ACC112 (cell line): Measurements from ENCODE around the gene MYT1.
"Not testable (repeated sequence)": the region's sequence is repeated elsewhere in the genome, so short reads cannot be mapped to it uniquely, and the experiment has no call there.

Experiments
- H2AFZ ChIP-seq: fragments of 200-600 bp; sonication (generic); one replicate; pipeline ENCODE4 v1.6.0; 2017; ENCODE audit warnings: antibody characterized with exemption, low read length; ENCODE audit not compliant: unreplicated experiment
- H3K27ac ChIP-seq: fragments of 200-600 bp; sonication (generic); 2 replicates; pipeline ENCODE4 v1.5.1; 2014; ENCODE audit warnings: low read depth, mild to moderate bottlenecking, antibody characterized with exemption, low read length, moderate library complexity
- H3K27me3 ChIP-seq: fragments of 200-600 bp; sonication (generic); 2 replicates; pipeline ENCODE4 v1.6.1; 2014; ENCODE audit warnings: mild to moderate bottlenecking, antibody characterized with exemption, low read length, moderate library complexity, mixed read lengths; ENCODE audit not compliant: insufficient read depth
- H3K36me3 ChIP-seq: fragments of 200-600 bp; sonication (generic); 2 replicates; pipeline ENCODE4 v1.6.1; 2016; ENCODE audit warnings: mild to moderate bottlenecking, antibody characterized with exemption, low read length, moderate library complexity, mixed read lengths; ENCODE audit not compliant: insufficient read depth
- H3K4me1 ChIP-seq: fragments of 200-600 bp; sonication (generic); one replicate; pipeline ENCODE4 v1.6.1; 2016; ENCODE audit warnings: low read length, mixed read lengths; ENCODE audit not compliant: insufficient read depth, unreplicated experiment, control insufficient read depth
- H3K4me3 ChIP-seq: fragments of 200-600 bp; sonication (generic); 2 replicates; pipeline ENCODE4 v1.5.1; 2014; ENCODE audit warnings: mild to moderate bottlenecking, low read depth, low read length
- H3K79me2 ChIP-seq: fragments of 200-600 bp; sonication (generic); one replicate; pipeline ENCODE4 v1.6.0; 2016; ENCODE audit warnings: low read length; ENCODE audit not compliant: control insufficient read depth, unreplicated experiment, insufficient read depth

Gene MYT1

GRCh38 chr20:64129146-64129782 is 35.0 kb upstream of the MYT1 start:
- Histone ChIP-seq H3K4me3 (no peak overlapping the region), H3K27me3 (peaks cover 7% of the 10 kb centered on the region), H3K4me1 (no peaks in the 10 kb centered on the region), H3K36me3 (no peaks in the 10 kb centered on the region), H3K79me2 (no peaks in the 10 kb centered on the region), H3K27ac (no peak overlapping the region), H2AFZ (no peak overlapping the region)

- no peaks in the 10 kb centered on the region for H3K4me1 ChIP-seq
- no peak overlapping the region for H2AFZ ChIP-seq
- no peak overlapping the region for H3K4me3 ChIP-seq
- no peak overlapping the region for H3K27ac ChIP-seq
- H3K36me3 ChIP-seq: no peaks in the 10 kb centered on the region
- H3K79me2 ChIP-seq: no peaks in the 10 kb centered on the region
- peaks cover 7% of the 10 kb centered on the region for H3K27me3 ChIP-seq
Measured at GRCh38 chr20:64130271-64130670, 34.0 kb upstream of the MYT1 start.

- no peaks in the 10 kb centered on the region for H3K79me2 ChIP-seq
- H3K27me3 ChIP-seq: peaks cover 7% of the 10 kb centered on the region
- no peak overlapping the region for H3K27ac ChIP-seq
- no peak overlapping the region for H2AFZ ChIP-seq
- no peaks in the 10 kb centered on the region for H3K4me1 ChIP-seq
- no peak overlapping the region for H3K4me3 ChIP-seq
- no peaks in the 10 kb centered on the region for H3K36me3 ChIP-seq
Measured at GRCh38 chr20:64130876-64131275, 33.4 kb upstream of the MYT1 start.

GRCh38 chr20:64131406-64131805 is 32.8 kb upstream of the MYT1 start:
- Histone ChIP-seq H3K27me3 (peaks cover 7% of the 10 kb centered on the region), H3K27ac (no peak overlapping the region), H3K4me1 (no peaks in the 10 kb centered on the region), H3K4me3 (no peak overlapping the region), H3K36me3 (no peaks in the 10 kb centered on the region), H3K79me2 (no peaks in the 10 kb centered on the region), H2AFZ (no peak overlapping the region)

- Histone ChIP-seq H2AFZ (no peak overlapping the region), H3K4me3 (no peak overlapping the region), H3K27ac (no peak overlapping the region), H3K79me2 (no peaks in the 10 kb centered on the region), H3K36me3 (no peaks in the 10 kb centered on the region), H3K4me1 (no peaks in the 10 kb centered on the region), H3K27me3 (no peaks in the 10 kb centered on the region)
Measured at GRCh38 chr20:64133951-64134407, 30.3 kb upstream of the MYT1 start.

- H3K27me3 ChIP-seq, H3K79me2 ChIP-seq, H3K4me3 ChIP-seq, H3K4me1 ChIP-seq, H2AFZ ChIP-seq, H3K27ac ChIP-seq, H3K36me3 ChIP-seq: not testable (repeated sequence)
Measured at GRCh38 chr20:64134744-64135143, 29.5 kb upstream of the MYT1 start.

GRCh38 chr20:64136004-64136710 is 28.1 kb upstream of the MYT1 start:
- Histone ChIP-seq H3K27ac (no peak overlapping the region), H3K27me3 (peaks cover 6% of the 10 kb centered on the region; the same call in 1 of the 2 replicates), H2AFZ (no peak overlapping the region), H3K79me2 (no peaks in the 10 kb centered on the region), H3K4me1 (no peaks in the 10 kb centered on the region), H3K36me3 (no peaks in the 10 kb centered on the region), H3K4me3 (no peak overlapping the region)

- H3K27ac ChIP-seq: no peak overlapping the region
Measured at GRCh38 chr20:64137598-64138031, 26.6 kb upstream of the MYT1 start.

GRCh38 chr20:64138276-64138815 is 25.9 kb upstream of the MYT1 start:
- H3K27me3 ChIP-seq: peaks cover 6% of the 10 kb centered on the region; the same call in 1 of the 2 replicates

More at GRCh38 chr20:64137598-64138031, 26.6 kb upstream of the MYT1 start:
- H3K4me3 ChIP-seq: no peak overlapping the region
- H3K79me2 ChIP-seq: no peaks in the 10 kb centered on the region
- H3K4me1 ChIP-seq: no peaks in the 10 kb centered on the region
- no peaks in the 10 kb centered on the region for H3K36me3 ChIP-seq
- no peak overlapping the region for H2AFZ ChIP-seq
- H3K27me3 ChIP-seq: peaks cover 6% of the 10 kb centered on the region; the same call in 1 of the 2 replicates

GRCh38 chr20:64139199-64140060 is 24.8 kb upstream of the MYT1 start:
- Histone ChIP-seq H3K27ac (no peak overlapping the region), H3K36me3 (no peaks in the 10 kb centered on the region), H3K4me1 (no peaks in the 10 kb centered on the region), H3K4me3 (no peak overlapping the region), H3K27me3 (peaks cover 6% of the 10 kb centered on the region; the same call in 1 of the 2 replicates), H3K79me2 (no peaks in the 10 kb centered on the region), H2AFZ (no peak overlapping the region)

More at GRCh38 chr20:64138276-64138815, 25.9 kb upstream of the MYT1 start:
- Histone ChIP-seq H3K79me2 (no peaks in the 10 kb centered on the region), H2AFZ (no peak overlapping the region), H3K4me3 (no peak overlapping the region), H3K36me3 (no peaks in the 10 kb centered on the region), H3K27ac (no peak overlapping the region), H3K4me1 (no peaks in the 10 kb centered on the region)
